Amygdala (tissue), 56 donors: ENCODE results near the gene RNPEP.
A peak's percentile ranks its signal among the peaks of the same experiment; 100 is the strongest.
"Not testable (repeated sequence)": the region's sequence is repeated elsewhere in the genome, so short reads cannot be mapped to it uniquely, and the experiment has no call there.

Experiments used
- DNase-seq, 56 donors: peaks; one replicate each; lab custom pipeline; 2025; lab: John Stamatoyannopoulos, UW

The RNPEP gene

DNA sequence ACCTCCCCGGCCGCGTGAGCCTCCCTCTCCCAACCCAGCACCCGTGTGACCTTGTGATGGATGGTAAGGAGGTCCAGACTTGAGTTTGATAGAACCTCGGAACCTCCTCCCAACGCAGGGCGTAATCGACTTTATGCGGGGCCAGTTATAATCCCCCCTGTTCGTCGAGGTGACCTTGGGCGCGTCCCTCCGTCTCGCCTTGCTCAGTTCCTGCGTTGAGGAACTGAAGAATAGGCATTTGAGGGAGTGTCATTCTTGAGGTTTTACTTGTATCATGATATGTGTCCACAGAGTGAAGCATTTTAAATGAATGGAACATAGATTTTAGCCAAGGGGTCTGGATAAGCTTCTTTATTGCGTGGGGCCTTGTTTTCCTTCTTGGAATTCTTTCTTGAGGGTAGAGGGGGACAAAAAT lies 26.7 kb upstream of the RNPEP start:
- DNase-seq = no peak

DNA sequence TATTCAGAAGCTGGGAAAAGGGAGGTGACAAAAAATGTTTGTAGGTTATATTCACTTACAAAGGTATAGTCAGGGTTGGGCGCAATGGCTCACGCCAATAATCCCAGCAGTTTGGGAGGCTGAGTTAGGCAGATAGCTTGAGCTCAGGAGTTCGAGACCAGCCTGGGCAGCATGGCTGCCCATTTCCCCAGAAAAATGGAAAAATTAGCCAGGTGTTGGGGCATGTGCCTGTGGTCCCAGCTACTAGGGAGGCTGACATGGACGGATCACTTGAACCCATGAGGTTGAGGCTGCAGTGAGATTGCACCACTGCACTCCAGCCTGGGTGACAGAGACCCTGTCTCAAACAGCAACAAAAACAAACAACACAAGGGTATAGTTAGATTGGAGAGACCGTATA lies 24.1 kb upstream of the RNPEP start:
- DNase-seq = no peak

- DNase-seq = not testable (repeated sequence)
These were observed 20.1 kb upstream of the RNPEP start for GRCh38 chr1:201962382-201962781.

DNA sequence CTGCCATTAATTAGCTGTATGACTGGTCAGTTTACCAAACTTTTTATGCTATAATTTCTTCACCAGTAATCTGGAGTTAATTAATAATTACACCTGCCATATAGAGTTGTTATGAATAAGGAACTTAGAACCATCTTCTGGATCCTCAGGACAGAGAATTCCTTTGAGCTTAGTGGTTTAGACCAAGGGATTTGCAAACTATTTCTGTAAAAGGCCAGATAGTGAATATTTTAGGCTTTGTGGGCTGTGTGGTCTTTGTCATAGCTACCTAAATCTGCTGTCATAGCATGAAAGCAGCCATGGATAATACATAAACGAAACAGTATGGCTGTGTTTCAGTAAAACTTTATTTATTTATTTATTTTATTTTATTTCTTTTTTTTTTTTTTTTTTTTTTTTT lies 18.2 kb upstream of the RNPEP start:
- DNase-seq = no peak

DNA sequence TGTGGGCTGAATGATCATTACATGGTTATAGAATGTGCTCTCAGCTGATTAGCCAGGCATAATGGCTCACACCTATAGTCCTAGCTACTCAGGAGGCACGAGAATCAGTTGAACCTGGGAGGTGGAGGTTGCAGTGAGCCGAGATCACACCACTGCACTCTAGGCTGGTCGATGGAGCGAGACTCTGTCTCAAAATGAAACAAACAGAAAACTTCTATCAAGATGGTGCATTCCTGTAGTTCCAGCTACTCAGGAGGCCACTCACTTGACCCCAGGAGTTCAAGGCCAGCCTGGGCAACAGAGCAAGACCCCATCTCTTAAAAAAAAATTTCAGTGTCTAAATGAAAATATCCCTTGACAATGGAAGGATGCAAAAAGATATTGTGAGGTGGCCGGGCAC lies 16.3 kb upstream of the RNPEP start:
- DNase-seq = no peak

DNA sequence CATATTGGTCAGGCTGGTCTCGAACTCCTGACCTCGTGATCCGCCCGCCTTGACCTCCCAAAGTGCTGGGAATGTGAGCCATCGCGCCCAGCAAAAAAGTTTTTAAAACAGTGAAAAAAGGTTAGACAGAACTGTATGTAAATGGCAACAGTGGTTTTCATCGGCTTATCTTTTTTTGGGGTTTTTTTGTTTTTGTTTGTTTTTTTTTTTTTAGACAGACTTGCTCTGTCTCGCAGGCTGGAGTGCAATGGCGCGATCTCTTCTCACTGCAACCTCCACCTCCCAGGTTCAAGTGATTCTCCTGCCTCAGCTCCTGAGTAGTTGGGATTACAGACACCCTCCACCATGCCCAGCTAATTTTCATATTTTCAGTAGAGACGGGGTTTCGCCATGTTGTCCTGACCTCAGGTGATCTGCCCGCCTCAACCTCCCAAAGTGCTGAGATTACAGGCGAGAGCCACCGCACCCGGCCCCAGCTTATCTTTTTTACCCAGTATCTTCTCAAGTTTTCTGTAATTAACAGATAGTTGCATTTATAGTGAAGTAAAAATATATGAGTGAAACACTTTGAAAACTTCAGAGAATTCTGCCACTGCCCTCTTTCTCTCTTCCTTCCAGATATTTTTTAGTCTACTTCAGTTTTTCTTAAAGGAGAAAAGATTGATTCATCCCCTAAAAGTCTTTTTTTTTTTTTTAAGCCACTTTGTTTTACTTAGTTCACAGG lies 14.1 kb upstream of the RNPEP start:
- DNase-seq = no peak

- peak in 2 of 56 donors; percentile 4 to 9 for DNase-seq
These were observed 11.9 kb upstream of the RNPEP start for GRCh38 chr1:201970334-201971159.

DNA sequence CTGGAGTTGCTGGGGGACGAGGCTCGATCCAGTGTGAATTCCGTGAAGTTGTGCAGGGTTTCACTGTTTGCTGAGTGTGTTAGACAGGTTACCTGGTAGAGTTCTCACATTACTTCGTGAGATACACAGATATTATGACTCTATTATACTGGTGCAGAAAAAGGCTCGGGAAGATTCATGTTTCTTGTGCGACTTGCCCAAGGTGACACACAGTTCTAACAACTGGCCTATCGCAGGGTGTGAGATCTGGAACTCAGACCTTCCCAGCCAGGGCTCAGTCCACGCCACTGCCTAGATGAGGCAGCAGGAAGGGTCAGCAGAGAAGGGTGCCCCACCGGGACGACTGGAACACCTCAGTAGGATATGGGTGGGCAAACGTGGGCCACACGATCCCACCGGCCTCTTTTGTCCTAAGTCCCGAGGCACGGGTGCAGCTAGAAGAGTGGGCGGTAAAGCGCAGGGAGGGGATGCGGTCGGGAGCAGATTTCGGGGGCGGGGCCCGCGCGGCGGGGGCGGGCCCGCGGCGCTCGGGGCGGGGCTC lies 296 bp upstream of the RNPEP start:
- DNase-seq = peak in 27 of 56 donors; percentile 8 to 72 (median 46)

GRCh38 chr1:201983380-201983805 lies 945 bp downstream of the RNPEP start:
- DNase-seq = no peak

GRCh38 chr1:201984446-201984845 lies 2.0 kb downstream of the RNPEP start:
- DNase-seq = no peak

- DNase-seq = no peak
These were observed 2.9 kb downstream of the RNPEP start for GRCh38 chr1:201985355-201985754.

- no peak for DNase-seq
These were observed 6.2 kb downstream of the RNPEP start for GRCh38 chr1:201988601-201989000.

GRCh38 chr1:201989354-201990128 lies 7.1 kb downstream of the RNPEP start:
- DNase-seq = no peak

- DNase-seq = no peak
These were observed 8.0 kb downstream of the RNPEP start for GRCh38 chr1:201990427-201990826.

DNA sequence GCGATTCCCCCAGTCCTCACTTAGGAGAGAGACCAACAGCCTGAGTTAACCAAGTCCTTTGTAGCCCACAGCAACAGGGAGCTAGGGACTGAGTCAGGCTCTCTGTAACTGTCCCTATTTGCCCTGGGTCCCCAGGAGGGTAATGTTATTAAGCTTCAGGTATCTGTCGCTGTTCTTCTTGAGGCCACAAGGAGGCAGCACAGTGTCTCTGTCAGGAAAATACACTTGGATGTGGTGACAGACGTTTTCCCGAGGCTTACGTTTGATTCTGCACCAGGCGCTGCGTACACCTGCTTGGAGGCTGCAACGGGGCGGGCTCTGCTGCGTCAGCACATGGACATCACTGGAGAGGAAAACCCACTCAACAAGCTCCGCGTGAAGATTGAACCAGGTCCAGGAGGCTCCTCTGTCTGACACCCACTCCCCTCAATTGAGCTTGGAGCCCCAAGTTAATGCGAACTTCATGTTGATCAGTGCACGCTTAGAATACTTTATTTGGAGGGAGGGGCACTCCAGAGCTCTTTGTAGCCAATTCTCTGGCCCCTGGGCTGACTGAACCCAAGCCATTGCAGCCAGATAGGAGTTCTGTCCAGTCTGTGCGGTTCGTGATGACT lies 17.3 kb downstream of the RNPEP start:
- DNase-seq = peak in 12 of 56 donors; percentile 4 to 23 (median 9)

- no peak for DNase-seq
These were observed 20.1 kb downstream of the RNPEP start for GRCh38 chr1:202002507-202002906.

GRCh38 chr1:202004711-202005110 lies 22.3 kb downstream of the RNPEP start:
- DNase-seq = peak in 23 of 56 donors; percentile 6 to 53 (median 20)

DNA sequence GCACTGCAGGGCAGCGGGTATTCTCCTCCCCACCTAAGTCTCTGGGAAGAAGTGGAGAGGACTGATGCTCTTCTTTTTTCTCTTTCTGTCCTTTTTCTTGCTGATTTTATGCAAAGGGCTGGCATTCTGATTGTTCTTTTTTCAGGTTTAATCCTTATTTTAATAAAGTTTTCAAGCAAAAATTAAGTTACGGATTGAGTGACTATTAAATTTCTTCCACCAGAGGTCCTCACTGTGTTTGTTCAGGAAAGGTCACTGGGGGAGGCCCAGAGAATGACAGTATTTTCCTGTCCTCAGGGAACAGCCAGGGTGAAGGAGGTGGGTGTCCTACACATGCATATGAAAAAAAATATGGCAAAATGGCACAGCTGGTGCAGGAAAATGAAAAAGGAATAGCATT lies 23.5 kb downstream of the RNPEP start:
- peak in 1 of 56 donors; percentile 2 for DNase-seq

DNA sequence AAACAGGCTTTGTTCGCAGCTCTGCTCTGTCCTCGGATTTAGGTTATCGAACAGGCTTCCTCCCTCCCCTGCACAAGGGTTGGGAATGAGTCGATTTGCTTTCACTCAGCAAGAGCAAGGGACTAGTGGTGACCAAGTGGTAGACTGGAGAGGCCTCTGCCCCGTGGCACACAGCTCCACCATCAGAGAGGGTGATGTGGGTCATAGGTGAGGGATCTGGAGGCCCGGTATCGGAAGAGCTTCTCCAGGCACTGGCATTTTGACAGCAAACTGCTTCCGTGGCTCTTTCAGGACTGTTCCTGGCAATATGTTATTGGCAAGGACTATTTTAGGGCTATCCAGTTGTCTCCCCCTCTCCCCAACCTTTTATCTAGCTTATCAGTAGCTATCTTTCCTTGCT lies 24.9 kb downstream of the RNPEP start:
- no peak for DNase-seq

DNA sequence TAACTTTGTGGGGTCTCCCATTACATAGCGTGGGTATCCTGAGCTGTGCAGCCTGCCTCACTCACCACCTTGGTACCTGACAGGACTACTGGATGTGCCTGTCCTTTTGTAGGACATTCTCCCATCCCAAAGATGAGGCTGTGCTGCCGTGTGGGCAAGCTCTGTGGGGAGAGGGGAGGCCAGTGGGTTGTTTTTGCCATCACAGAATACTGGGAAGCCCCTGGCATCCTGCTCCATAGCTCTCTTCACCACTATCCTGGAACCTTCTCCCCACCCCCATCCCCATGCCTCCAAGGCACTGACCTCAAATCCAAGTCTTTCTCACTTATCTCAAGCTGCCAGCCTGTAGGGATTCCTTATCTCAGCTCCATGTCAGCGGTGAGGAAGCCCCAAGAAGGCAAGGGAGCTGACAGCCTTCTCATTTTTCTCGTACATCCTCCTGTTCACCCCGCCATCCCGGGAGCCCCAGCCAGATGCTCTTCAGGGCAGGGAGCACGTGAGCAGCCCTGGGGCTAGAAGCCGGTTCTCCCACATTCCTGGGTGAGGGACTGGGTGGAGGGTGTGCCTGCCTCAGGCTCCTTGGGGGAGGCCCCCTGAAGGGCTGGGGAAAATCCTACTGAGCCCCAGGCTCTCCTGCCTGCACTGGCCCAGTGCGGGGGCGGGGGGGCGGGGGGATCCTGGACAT lies 25.5 kb downstream of the RNPEP start:
- DNase-seq = no peak
